ENCODE results near the gene NCSTN. TPM values are rescaled to one million over a fixed set of nuclear protein-coding genes. Genes with fewer than 3 reads are reported as not detected.

NCSTN gene
- total and polyA plus RNA-seq, 2 of the 13 experiments (the other 11 are each of a cell fraction or from before 2014, with no cell fraction given), result 44.2 to 247 TPM

DNA sequence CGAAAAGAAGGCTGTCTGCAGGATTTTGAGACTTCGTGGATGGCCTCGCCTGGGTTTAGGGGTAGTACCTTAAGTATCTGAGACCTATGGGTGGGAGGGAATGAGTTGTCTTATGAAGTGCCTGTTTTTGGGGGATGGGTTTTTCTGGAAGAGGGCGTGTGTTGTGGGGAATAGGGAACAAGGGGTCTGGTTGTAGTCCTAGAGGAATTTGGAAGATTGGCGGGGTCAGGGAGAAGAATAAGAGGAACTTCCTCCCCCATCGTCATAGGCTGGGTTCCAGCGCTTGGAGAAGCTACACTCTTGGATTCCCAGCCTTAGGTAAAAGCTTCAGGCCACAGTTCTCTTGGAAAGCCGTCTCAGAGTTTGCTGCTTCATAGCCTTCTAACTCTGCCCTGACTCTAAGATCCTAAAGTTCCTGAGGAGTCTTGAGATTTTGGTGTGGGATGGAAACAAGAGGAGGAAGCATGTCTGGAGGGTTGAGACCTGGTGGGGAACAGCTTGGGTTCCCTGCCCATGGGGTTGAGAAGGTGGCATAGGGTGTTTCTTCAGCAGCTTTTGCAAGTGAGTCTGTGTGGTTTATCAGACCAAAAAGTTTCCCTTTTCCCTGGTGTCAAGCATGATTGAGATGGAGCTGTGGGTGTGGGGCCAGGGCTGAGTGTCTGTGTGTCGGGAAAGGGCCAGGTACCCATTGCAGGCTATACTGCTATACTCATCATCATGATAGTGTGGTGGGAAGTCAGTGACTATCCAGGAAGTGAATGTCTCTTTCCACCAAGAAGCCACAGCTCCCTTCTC lies 59.0 kb downstream of the NCSTN start:
- POLR2A ChIA-PET, result no interaction called here
- Histone ChIP-seq H3K36me3 (replicated peaks in 1 of 2; ENCODE audit: control insufficient read depth in 1 of 2, insufficient read depth in 2 of 2, low read length in 2 of 2) (no peaks in the 10 kb centered on the region), H3K79me2 (ENCODE audit: insufficient read depth, low read length) (no peaks in the 10 kb centered on the region), H3K9ac (ENCODE audit: insufficient read depth, low read depth, low read length) (no peak overlapping the region), H3K4me1 (ENCODE audit: insufficient read depth, low read length) (peaks cover 7% of the 10 kb centered on the region; the same call in 1 of the 2 replicates), H3K9me3 (ENCODE audit: low read length) (no peaks in the 10 kb centered on the region), H3K27ac (ENCODE audit: extremely low read length, insufficient read depth, low read length) (no peak overlapping the region), H3K4me3 (replicated peaks in 1 of 3; ENCODE audit: insufficient read depth in 1 of 3, low read depth in 2 of 3, low read length in 3 of 3) (no peak overlapping the region), H4K20me1 (ENCODE audit: insufficient read depth, low read length) (no peaks in the 10 kb centered on the region), H3K4me2 (ENCODE audit: low read depth, low read length) (no peak overlapping the region), H2AFZ (ENCODE audit: low read length) (no peak overlapping the region), H3K27me3 (ENCODE audit: control insufficient read depth in 1 of 2, insufficient read depth in 2 of 2, low read length in 2 of 2) (peaks cover 13 to 62% of the 10 kb centered on the region in 2 experiments)
- DNase-seq (ENCODE audit: low spot score) (no peak), FAIRE-seq (no peak), ATAC-seq (no peak)
- 59% methylated on average over 8 of the region's 9 CpGs for WGBS (ENCODE audit: low lambda C conversion rate)
- intact Hi-C loops (cut with micrococcal nuclease; ENCODE audit: unreplicated experiment) (no loop called here), in situ Hi-C loops (cut with HindIII; ENCODE audit: extremely low pct_ligation_motif_present, low pct_unique_long_range_greater_than_20kb) (no loop called here)
- no TSS peak for BruUV-seq (replicated peaks)
- CTCF ChIA-PET (ENCODE audit: low intra/inter-chr PET ratio, low total read pairs), result no interaction called here
- TF ChIP-seq MEIS2 (CRISPR knock-in tag; IDR thresholded peaks at IDR 0.05) (no peak), ZNF326 (CRISPR knock-in tag; IDR thresholded peaks at IDR 0.05; ENCODE audit: borderline replicate concordance) (no peak), ZNF549 (CRISPR knock-in tag; IDR thresholded peaks at IDR 0.05) (no peak), ZNF639 (CRISPR knock-in tag; conservative IDR thresholded peaks at IDR 0.05) (no peak), YEATS4 (CRISPR knock-in tag; IDR thresholded peaks at IDR 0.05; ENCODE audit: borderline replicate concordance) (no peak), ZNF562 (CRISPR knock-in tag; IDR thresholded peaks at IDR 0.05; ENCODE audit: borderline replicate concordance) (no peak), ZBTB44 (CRISPR knock-in tag; IDR thresholded peaks at IDR 0.05) (no peak), THAP9 (CRISPR knock-in tag; IDR thresholded peaks at IDR 0.05; ENCODE audit: borderline replicate concordance) (no peak), ATF3 (CRISPR knock-in tag; IDR thresholded peaks at IDR 0.05) (no peak), ZFP36 (IDR thresholded peaks at IDR 0.05; ENCODE audit: borderline replicate concordance, low read depth, low read length, partially characterized antibody) (no peak), SP4 (CRISPR knock-in tag; IDR thresholded peaks at IDR 0.05) (no peak), ZNF20 (CRISPR knock-in tag; IDR thresholded peaks at IDR 0.05) (no peak), TMF1 (CRISPR knock-in tag; IDR thresholded peaks at IDR 0.05; ENCODE audit: low read depth) (no peak), NRL (CRISPR knock-in tag; IDR thresholded peaks at IDR 0.05; ENCODE audit: borderline replicate concordance) (no peak), ZNF276 (CRISPR knock-in tag; IDR thresholded peaks at IDR 0.05; ENCODE audit: low read depth) (no peak), MAFK (conservative IDR thresholded peaks at IDR 0.05 in 1 of 2, IDR thresholded peaks at IDR 0.05 in 1 of 2; ENCODE audit: low read length in 2 of 2) (no peak)

Measured in HepG2 (cell line).